ENCODE measurements around the gene PADI2.

The PADI2 gene

DNA sequence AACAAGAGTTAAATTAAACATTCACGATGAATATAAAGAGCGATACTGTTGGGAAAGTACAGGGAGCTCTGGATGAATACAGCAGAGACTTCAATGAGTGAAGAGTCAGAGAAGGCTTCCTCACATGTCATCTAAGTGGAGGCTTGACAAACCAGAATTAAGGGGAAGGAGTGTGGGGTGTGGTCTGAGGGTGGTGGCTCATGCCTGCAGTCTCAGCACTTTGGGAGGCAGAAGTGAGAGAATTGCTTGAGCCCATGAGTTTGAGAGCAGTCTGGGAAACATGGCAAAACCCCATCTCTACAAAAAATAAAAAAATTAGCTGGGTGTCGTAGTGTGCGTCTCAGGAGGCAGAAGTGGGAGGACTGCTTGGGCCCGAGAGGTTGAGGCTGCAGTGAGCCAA lies 74.1 kb downstream of the PADI2 start:
- no peak for DNase-seq (ENCODE audit: low spot score)
- TF ChIP-seq, protein P1, sequence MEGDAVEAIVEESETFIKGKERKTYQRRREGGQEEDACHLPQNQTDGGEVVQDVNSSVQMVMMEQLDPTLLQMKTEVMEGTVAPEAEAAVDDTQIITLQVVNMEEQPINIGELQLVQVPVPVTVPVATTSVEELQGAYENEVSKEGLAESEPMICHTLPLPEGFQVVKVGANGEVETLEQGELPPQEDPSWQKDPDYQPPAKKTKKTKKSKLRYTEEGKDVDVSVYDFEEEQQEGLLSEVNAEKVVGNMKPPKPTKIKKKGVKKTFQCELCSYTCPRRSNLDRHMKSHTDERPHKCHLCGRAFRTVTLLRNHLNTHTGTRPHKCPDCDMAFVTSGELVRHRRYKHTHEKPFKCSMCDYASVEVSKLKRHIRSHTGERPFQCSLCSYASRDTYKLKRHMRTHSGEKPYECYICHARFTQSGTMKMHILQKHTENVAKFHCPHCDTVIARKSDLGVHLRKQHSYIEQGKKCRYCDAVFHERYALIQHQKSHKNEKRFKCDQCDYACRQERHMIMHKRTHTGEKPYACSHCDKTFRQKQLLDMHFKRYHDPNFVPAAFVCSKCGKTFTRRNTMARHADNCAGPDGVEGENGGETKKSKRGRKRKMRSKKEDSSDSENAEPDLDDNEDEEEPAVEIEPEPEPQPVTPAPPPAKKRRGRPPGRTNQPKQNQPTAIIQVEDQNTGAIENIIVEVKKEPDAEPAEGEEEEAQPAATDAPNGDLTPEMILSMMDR (IDR thresholded peaks at IDR 0.05; ENCODE audit: extremely low read depth, missing control alignments) = no peak

DNA sequence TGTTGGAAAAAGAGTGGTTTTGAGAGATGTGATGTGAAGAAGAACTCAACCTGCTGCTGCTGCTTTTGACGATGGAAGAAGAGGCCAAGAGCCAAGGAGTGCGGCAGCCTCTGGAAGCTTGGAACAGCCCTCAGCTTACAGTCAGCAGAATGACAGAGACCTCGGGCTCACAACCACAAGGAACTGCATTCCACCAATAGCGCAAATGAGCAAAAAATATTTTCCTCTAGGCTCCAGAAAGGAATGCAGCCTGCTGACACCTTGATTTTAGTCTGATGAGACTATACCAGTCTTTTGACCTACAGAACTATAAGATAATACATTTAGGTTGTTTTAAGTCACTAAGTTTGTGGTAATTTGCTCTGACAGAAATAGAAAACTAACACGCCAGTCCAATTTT lies 75.6 kb downstream of the PADI2 start:
- TF ChIP-seq, protein P1 (IDR thresholded peaks at IDR 0.05; ENCODE audit: extremely low read depth, missing control alignments) = no peak
- DNase-seq (ENCODE audit: low spot score) = no peak

DNA sequence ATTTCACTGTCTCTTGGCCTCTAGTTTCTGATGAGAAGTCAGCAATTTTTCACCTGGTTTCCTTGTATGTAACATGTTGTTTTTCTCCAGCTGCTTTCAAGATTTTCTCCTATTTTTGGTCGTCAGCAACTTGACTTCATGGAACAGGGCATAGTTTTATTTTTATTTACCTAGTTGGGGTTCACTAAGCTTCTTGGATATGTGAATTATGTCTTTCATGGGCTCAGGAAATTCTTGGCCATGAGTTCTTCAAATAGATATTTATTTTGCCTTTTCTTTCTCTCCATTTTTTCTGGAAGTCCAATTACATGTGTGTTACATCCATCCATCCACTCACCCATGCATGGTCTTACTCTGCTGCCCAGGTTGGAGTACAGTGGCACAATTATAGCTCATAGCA lies 79.1 kb downstream of the PADI2 start:
- TF ChIP-seq, protein P1 (IDR thresholded peaks at IDR 0.05; ENCODE audit: extremely low read depth, missing control alignments) = no peak
- no peak for DNase-seq (ENCODE audit: low spot score)

DNA sequence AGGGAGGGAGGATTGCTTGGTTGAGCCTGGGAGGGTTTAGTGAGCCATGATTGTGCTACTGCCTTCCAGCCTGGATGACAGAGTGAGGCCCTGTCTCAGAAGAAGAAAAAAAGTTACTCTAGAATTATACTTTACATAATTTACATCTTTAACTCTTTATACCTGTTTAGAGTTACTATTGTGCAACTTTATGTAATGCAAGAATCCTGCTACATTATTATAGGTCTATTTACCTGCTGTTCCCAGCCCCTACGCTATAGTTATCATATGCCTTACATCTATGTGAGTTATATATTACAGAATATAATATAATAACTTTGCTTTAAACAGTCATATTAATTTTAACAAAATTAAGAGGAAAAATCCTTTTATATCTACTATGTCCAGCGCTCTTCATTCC lies 79.7 kb downstream of the PADI2 start:
- DNase-seq (ENCODE audit: low spot score) = no peak
- TF ChIP-seq, protein P1 (IDR thresholded peaks at IDR 0.05; ENCODE audit: extremely low read depth, missing control alignments) = no peak

DNA sequence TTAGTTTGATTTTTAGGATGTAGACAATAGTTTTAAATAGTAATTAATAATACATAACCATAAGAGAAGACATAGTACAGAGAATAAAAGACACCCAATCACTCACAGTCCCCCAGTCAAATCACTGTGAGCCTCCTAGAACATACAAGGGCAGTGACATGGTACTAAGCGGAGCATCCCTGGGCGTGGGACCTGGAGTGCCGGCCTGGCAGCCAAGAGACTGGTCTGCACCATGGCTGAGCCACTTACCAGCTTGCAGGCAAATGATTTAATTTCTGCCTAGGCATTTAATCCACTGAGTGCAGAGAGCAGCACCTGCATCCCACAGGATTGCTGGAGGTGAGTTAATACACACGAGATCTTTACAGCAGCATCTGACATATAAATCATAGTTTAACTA lies 85.8 kb downstream of the PADI2 start:
- DNase-seq (ENCODE audit: low spot score) = no peak
- TF ChIP-seq, protein P1 (IDR thresholded peaks at IDR 0.05; ENCODE audit: extremely low read depth, missing control alignments) = no peak

DNA sequence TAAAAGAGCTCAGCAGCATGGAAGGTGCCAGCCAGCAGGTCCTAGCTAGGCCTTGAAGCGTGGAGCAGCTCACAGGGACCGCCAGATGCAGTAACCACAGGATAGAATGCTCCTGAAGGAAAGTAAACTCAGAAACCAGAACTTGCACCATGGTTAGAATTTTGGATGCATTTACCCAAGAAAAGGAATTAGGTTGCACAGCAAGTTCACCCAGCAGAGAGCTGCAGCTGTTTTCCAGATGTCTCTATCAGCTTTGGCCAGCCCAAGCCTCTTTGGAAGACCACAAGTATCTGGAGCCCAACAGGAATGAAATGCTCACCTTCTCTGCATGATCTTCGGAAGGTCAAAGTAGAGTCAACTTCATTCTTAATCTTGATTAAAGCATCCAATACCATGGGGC lies 86.5 kb downstream of the PADI2 start:
- TF ChIP-seq, protein P1 (IDR thresholded peaks at IDR 0.05; ENCODE audit: extremely low read depth, missing control alignments) = no peak
- no peak for DNase-seq (ENCODE audit: low spot score)

DNA sequence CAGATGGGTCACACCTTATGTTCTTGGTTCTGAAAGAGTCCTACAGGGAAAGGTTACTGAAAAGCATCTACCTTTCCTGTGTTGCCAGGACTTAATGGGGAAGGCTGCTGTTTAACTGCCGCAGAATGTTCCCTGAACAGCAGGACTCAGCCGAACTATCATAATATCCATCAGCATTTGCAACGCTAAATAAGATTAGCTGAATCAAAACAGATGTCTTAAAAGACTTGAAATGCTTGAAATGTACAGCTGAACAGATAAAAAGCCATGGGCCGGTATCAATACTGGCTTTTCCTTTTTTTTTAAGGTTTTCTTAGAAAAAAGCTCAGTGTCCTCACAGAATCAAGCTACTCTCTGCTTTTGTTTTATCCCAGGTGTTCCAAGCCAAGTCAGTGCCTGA lies 87.8 kb downstream of the PADI2 start:
- TF ChIP-seq, protein P1 (IDR thresholded peaks at IDR 0.05; ENCODE audit: extremely low read depth, missing control alignments) = no peak
- no peak for DNase-seq (ENCODE audit: low spot score)
